GM19397 (cell line): ENCODE results near the gene TMEM63B.
A peak's percentile ranks its signal among the peaks of the same experiment; 100 is the strongest.
"Not testable (repeated sequence)": the region's sequence is repeated elsewhere in the genome, so short reads cannot be mapped to it uniquely, and the experiment has no call there.

ENCODE experiments used
- ATAC-seq: cut with Tn5 transposase; IDR thresholded peaks from one replicate; pipeline ENCODE4 v1.9.1; 2021; ENCODE audit warnings: mild to moderate bottlenecking, moderate library complexity; ENCODE audit not compliant: unreplicated experiment

Gene TMEM63B

DNA sequence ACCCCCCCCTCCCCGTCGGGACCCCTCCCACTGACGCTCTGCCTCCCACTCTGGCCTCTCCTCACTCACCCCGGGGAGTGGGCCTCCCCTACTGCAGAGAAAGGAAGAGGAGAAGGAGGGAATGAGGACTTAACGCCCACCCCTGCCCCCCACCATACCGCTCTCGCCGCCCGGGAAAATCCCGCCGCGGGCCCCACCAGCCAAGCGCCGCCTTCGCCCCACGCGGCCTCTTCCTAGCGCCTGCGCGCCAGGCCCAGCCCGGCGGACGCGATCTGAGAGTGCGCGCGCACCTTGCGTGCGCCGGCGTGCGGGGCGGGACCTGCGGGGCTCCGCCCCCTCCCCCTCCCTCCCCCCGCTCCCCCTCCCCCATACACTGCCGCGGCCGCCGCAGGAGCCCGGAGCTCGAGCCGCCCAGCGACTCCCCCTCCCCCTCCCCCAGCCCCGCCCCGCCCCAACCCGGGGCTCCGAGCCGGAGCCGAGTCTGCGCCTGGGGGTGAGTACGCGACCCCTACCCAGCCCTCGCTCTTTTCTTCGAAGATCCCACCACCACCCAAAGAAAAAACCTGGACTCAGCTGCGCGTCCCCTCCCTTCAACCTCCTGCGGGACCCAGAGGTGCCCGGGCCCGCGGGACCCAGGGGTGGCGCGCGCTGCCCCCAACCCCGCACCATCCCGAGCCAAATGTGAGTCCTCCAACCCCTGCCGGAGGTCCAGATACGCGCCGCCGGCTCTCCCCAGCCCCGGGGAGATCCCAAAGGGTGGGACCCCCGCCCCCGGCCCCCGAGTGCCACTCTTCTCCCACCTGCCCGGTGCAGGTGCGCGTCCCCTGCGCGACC lies at the start of gene TMEM63B, which contains the start of gene MRPL14:
Gene TMEM63B (plus strand): TSS at position 369 of the 834 bp plus-strand sequence. CDS start 7,031 bp downstream, outside the sequence.
Gene MRPL14 (minus strand): TSS at position 267 of the 834 bp plus-strand sequence. CDS start 10,841 bp downstream, outside the sequence.
- peak; percentile 73 for ATAC-seq

DNA sequence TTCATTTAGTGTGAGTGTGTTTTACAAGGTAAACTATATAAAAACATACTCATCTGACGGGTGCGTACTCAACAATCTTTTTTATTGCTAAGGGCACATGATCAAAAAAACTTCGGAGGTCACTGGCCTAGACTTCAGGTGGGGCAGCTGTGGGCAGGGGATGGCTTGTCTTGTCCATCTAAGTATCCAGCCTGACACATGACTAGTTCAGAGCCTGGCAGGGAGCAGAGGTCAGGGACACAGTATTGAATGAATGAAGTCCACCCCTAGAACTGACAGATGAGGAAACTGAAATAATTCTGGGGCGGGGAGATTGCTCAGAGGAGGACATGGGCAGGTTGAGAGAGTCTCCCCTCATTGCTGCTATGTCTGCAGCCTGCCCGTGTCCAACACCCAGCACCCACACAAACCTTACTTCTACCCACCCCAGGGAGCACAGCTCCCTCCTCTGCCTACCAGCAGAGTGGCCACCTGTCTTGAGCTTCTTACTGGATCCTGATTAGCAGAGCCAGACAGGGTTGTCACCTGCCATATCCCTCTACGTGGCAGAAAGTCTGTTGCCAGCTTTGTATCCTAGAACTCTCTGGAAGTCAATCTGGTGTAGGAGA lies 49.0 kb upstream of the TMEM63B start:
- no peak for ATAC-seq

DNA sequence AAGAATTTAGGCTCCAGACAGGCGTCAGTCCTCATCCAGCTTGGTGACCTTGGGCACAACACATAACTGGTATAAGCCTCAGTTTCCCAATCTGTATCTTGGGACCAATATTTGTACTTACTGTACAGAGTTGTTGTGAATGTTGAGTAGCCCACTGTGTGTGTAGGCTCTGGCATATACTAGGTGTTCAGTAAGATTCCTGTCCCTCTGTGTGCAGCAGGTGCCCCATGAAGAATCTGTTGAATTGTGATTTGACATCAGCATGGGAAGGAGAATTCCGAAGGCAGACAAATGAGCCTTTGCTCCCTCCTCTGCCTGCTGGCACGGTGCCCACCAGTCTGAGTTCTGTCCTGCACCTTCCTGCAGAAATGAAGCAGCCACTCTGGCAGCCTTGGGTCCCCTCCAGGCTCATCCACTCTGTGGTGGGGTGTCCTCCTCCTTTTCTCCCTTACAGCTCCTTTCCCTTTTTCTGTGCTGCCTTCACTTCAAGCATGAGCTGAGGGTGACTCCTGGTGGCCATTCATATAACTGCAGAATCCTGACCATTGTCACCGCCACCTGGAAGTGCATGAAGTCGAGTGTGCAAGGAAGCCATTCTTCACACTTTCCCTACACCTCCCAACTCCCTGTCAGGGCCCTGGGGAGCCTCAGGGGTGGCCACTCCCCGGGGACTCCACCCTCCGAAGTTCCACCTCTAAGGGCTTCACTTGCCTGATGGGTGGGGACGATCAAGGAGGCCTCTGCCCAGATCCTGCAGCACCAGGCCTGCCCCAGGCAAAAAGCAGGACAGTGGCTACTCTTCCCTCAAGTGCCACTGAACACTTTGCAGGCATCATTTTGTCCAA lies 48.3 kb upstream of the TMEM63B start:
- no peak for ATAC-seq

DNA sequence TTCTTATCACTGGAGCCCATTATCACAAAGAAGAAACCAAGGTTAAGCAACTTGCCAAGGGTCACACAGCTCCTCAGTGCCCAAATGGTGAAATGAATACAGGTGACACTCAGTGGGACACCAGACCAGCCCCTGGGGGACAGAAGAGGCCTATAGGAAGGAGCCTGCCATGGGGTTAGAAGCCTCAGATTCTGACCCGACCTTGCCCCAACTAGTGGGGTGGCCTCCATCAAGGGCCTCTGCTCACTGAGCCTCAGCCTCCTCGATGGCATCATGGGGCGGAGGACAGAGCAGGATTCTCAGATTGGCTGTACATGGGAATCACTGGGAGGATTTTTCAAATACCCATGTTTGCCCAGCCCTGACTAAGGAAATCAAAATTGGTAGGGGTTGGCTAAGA lies 47.7 kb upstream of the TMEM63B start:
- no peak for ATAC-seq

DNA sequence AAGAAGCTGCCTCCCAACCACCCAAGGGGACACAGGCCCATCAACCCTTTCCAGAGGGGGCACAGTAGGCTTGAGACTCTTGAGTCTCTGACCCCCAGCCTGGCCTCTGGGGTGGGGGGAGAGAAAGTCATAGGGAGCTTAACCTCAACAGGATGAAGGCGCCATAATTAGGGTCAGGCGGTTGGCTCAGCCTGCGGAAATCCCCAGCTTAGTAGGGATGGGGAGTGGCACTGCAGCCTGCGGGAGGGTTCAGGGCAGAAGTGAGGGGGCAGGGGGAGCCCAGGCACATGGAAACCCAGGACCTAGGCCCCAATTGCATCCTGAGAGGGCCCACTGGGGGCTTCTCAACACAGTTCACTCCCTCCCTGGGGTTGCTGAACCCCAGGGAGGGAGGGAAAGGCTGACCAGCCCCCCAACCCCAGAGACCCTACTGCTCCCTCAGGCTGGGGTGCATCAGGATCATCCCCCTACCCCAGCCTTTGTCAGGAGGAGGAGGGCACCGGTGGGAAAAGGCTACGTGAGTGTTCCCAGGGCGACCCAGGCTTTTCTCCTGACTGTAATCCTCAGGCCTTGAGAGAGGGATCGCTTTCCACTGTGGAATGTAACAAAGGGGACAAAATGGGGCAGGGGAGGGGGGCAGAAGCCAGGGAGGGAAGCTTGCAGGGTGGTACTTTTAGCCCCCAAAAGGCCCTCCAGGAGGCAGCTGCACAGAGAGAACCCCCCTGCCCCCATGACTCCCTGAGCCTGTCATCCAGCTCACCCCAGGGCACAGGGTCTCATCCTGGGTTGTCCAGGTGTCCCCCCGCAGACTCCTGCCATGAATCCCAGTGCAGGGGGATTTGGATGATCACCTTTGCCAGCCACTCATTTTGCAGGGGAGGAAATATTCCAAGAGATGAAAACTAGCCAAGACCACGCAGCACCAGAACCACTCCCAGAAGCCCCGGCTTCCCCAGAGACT lies 46.5 kb upstream of the TMEM63B start:
- no peak for ATAC-seq

DNA sequence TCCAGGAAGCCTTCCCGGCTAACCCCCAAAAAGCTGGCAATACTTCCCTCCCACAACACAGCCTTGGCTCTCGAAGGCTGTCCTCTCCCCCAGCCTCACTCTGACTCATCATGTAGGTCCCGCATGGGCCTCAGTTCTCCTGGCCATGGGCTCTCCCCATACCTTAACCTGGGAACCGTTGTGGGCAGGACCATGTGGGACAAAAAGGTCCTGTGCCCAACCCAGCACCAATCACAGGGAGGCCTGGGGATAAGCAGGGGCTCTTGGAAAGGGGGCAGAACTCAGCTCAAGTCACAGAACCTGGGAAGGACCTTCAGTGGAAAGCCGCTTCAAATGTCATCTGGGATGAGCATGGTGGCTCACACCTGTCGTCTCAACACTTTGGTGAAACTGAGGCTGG lies 45.6 kb upstream of the TMEM63B start:
- ATAC-seq: no peak

DNA sequence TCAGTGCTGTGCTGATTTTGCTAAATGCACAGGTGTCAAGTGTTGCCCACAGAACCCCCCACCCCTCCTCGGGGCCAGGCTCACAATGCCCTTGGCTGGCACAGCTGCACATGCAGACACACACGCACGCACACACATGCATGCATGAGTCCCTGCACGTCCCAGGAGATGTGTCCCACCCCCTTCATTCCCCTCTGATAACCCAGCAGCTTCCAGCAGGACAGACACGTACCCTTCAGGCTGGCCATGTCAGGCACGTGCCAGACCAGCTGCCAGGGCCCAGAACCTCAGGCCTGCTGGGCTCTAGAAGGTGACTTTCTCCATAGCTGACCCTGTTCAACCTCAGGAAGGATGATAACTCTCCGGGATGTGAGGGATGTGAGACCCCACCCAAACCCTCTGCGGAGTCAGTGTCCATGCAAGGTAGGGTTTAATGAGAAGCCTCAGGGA lies 44.5 kb upstream of the TMEM63B start:
- ATAC-seq: no peak

DNA sequence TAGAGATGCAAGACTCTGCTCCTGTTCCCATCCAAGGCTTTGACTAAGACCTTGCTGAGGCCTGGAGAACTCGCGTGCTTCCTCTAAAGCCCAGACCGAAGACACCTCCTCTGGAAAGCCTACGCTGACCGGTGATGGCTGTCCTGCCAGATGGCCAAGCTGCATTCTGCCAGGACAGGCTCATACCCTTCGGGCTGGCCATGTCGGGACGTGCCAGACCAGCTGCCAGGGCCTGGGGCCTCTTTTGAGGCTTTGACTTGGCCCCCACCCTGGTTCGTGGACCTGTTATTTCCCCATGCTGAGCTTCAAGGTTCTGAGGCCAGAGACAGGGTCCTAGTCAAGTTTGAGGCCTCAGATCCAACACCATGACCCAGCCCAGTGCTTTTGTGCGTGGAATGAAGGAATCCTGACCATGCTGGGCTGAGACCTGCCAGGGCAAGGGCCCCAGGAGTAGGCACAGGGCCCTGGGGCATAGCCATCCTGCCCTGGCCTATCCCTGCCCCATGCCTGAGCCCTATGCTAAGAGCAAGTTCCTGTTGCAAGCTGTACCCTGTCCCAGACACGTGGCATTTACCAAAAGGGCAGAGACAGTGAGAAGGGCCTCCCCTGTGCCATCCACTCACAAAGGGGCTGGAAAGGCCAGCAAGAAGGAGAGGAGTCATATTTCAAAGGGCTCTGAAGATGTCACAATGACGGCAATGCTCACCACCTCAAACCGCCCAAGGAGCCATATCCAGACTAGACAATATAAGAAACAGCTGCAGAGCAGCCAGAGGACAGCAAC lies 42.9 kb upstream of the TMEM63B start:
- no peak for ATAC-seq

DNA sequence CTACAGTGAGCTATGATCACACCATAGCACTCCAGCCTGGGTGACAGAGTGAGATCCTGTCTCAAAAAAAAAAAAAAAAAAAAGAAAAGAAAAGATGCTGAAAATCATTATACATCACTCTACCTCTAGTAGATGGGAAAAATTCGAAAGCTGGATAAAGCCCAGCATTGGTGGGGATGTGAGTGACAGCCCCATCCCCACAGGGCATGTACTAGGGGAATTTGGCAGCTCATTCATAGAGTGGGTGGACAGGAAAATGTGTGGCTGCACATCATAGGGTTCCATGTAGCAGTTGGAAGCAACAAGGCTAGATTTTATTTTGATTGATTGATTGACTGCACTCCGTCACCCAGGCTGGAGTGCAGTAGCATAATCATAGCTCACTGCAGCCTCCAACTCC lies 42.1 kb upstream of the TMEM63B start:
- ATAC-seq: no peak

DNA sequence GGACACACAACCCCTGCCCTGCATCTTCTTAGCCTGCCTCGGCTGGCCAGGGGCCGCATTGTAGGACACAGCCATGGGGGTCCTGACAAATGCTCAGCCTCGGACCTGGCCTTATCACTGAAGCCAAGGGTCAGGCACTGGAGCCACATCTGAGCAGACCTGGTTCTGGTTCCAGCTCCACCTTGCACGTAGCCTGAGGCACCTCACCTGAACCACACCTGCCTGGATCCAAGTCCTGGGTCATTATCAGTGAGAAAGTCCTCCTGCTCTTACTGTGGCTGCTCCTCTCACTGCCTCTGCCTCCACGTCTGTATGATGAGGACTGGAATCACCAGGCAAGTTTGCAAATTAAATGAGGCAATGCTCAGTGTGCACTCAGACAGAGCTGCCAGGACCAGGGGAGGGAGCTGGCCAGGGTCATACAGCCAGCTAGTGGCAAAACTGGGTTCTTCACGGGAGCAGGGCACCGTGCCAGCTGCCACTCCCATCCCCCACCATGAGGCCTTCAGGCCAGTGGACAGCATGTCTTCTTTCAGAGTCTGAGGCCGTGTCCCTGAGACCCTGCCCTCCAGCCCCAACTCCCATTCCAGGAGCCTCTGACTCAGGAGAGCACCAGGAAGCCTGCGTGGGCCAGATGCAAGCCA lies 40.3 kb upstream of the TMEM63B start:
- ATAC-seq: no peak

DNA sequence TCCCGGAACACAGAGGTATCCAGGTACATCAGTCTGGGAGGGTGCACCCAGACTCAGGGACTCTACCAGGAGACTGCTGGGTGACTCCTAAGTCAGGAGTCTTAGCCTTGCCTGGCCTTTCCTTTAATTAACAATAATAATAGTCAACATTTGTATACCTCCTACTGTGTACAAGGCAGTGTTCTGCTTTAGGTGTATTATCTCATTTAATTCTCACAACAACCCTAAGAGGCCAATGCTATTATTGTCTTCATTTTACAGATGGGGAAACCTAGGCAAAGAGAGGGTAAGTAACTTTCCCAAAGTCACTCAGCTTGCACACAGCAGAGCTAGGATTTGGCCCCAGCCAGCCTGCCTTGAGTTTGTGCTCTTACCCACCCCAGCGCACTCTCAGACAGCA lies 39.7 kb upstream of the TMEM63B start:
- ATAC-seq: no peak

DNA sequence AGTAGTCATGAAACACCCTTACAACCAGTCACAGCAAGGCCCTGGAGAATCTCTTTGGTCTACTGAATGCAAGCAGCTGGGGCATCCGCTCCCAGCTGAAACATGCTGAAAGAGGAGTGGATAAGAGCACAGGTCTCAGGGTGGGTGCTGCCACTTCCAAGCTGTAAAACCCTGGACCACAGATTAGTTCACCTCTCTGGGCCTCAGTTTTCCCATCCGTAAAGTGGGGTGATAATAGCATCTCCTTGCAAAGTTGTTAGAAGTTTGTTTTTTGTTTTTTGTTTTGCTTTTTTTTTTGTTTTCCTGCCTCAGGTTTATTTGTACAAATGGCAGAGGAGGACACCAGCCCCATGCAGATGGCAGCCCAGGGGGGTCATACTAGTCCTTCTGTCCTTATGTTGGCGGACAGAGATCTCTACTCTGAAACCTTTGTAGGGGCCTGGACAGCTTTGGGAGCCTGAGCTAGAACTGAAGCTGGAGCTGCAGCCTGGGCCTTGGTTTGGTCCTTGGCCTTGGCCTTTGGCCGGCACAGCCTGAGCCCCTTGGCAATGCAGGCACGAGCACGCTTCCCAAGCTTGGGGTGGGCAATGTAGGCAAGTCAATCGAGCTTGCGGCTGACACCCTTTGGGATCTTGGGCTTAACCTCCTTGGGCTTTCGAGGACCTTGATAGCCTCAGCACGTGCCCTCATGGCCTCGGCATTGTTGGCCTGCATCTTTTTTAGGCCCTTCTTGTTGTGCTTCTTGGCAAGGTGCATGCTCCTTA lies 38.3 kb upstream of the TMEM63B start:
- ATAC-seq: no peak

DNA sequence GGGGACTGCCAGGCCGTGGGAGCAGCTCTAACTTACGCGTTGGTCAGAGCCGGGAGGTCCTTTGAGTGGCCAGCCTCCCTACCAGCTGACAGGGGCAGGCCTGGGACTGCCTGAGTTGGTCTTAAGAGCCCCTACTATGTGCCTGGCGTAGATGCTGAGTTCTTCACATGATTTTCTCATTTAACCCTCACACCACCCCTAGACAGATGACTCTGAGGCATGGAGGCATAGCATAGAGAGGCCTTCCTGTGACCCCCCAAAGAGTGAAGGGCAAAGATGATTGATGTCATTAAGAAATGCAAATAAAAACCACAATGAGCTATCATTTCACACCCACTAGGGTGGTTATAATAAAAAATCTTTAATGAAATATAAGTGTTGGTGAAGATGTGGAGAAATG lies 36.9 kb upstream of the TMEM63B start:
- no peak for ATAC-seq

DNA sequence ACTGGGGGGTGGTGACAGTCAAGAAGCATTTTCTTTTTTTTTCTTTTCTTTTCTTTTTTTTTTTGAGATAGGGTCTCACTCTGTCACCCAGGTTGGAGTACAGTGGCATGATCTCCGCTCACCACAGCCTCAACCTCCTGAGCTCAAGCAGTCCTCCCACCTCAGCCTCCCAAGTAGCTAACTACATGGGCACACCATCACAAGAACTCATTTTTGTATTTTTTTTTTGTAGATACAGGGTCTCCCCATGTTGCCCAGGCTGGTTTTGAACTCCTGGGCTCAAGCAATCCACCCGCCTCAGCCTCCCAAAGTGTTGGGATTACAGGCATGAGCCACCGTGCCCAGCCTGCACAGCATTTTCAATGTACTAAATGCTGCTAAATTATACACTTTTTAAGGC lies 36.0 kb upstream of the TMEM63B start:
- ATAC-seq: not testable (repeated sequence)

DNA sequence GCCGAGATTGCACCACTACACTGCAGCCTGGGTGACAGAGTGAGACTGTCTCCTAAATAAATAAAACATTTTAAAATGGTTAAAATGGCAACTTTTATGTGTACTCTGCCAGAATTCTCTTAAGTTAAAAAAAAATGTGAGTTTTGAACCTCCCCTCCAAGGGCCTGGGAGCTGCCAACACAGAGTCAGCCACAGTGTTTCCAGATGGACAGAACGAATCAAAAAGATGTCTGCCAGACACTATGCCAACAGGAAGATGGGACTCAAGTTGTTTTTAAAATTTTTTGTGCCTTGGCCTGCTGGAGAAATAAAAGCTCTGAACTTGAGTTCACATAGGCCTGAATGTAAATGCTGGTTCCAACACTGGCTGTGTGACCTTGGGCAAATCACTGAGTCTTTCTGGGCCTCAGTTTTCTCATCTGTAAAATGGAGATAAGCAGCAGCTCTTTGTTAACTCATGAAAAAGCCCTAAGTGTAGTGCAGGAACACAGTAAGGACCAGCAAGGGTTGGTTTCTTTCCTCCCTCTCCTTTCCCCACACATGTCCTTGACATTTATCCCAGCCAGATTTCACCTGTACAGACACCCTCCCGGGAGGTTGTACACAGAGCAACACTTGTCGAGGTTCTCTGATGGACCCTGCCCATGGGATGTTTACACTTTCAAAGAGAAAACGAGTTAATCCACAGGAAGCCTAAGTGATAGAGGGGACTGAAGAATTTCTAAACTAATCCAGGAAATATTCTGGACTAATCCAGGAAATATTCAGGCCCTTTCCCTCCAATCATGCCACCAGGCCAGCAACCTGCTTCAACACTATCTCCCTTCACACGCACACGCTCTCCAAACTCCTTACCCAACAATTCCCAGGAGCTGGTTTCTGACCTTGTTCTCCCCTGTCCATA lies 35.1 kb upstream of the TMEM63B start:
- no peak for ATAC-seq

DNA sequence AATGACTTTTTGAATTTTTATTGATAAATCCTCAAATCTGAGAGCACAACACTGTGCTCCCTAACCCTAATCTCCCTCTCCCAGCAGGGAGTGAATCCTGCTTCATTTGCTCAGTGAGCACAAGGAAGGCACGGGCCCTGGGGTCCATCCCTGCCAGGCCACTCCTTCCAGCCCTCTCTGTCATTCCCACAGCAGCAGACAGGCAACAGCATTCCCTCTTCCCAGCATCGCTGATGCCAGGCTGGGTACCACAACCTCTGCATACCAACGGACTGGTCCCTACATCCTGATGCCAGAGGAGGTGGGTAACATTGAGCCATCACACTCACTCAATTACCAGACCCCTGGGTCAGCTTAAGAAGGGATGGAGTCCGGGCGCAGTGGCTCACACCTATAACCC lies 34.3 kb upstream of the TMEM63B start:
- ATAC-seq: no peak

DNA sequence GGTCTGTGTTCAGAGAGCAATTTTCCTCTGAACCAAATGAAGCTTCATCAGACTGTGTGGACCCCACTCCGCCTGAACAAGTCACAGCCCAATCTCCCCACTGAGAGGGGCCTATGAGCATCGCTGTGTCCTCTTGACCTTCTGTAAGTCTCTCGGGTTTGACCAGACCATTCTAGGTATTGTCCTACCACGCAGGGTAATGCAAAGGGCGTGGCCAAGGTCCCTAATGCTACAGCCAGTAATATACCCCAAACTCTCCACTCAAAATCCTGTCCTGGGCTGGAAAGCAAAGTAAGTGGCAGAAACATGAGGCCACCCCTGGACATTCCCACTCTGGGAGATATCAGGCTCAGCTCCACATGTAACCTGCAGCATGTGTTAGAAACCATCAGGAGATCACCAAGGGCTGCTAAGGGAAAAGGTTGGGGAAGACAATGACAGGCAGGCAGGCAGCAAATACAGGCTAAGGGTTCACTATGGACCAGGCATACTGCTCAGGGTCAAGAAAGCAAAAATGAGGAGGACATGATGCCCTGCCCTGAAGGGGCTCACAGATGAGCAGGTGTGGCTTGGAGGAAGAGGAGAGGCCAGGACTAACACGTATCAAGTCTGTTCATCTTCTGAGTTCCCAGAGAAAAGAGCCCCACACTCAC lies 33.5 kb upstream of the TMEM63B start:
- no peak for ATAC-seq
